HL-60 (cell line): ENCODE data around the gene ARSK.

Source experiments
- CTCF ChIP-seq: IDR thresholded peaks from one replicate; pipeline ENCODE4 v1.5.1; 2011; ENCODE audit warnings: low read length, control low read depth, inconsistent platforms; ENCODE audit not compliant: insufficient read depth
- GABPA ChIP-seq: IDR thresholded peaks from 2 replicates; pipeline ENCODE4 v1.6.1; 2012; ENCODE audit warnings: low read depth
- TF ChIP-seq, protein P1 (sequence below): IDR thresholded peaks from 2 replicates; pipeline ENCODE4 v1.6.1; 2012; ENCODE audit warnings: low read depth; ENCODE audit not compliant: insufficient replicate concordance

DNA sequence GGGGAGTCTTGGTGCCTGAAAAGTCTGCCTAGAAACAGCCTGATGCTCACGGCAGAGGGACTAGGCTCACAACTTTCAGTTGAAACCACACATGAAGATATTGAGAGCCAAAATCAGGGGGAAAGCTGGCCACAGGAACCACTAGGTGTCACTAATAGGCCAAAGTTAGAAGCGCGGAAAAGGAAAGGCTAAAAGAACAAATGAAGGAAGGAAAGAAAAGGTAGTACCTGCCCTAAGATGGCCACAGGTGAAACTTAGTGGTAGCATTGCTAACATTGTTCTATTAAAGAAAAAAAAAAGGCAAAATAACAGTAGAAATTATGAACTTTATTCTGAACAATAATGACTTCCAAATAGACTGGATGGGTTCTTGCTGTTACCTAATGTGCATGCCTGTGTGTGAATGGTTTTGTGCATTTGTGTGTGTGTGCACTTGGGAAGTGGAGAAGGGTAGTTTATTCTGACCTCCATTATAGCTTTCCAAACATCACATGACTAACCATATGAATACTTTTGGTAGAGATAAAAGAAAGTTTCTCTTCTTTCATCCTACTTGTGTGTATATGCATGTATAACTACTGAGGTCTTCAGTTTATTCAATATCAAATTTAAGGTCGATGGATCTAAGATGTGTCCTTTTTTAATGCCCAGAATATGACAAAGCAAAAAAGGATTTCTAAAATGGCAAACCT lies 89.6 kb downstream of the ARSK start:
- TF ChIP-seq, protein P1, sequence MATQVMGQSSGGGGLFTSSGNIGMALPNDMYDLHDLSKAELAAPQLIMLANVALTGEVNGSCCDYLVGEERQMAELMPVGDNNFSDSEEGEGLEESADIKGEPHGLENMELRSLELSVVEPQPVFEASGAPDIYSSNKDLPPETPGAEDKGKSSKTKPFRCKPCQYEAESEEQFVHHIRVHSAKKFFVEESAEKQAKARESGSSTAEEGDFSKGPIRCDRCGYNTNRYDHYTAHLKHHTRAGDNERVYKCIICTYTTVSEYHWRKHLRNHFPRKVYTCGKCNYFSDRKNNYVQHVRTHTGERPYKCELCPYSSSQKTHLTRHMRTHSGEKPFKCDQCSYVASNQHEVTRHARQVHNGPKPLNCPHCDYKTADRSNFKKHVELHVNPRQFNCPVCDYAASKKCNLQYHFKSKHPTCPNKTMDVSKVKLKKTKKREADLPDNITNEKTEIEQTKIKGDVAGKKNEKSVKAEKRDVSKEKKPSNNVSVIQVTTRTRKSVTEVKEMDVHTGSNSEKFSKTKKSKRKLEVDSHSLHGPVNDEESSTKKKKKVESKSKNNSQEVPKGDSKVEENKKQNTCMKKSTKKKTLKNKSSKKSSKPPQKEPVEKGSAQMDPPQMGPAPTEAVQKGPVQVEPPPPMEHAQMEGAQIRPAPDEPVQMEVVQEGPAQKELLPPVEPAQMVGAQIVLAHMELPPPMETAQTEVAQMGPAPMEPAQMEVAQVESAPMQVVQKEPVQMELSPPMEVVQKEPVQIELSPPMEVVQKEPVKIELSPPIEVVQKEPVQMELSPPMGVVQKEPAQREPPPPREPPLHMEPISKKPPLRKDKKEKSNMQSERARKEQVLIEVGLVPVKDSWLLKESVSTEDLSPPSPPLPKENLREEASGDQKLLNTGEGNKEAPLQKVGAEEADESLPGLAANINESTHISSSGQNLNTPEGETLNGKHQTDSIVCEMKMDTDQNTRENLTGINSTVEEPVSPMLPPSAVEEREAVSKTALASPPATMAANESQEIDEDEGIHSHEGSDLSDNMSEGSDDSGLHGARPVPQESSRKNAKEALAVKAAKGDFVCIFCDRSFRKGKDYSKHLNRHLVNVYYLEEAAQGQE, result no peak
- TF ChIP-seq CTCF (no peak), GABPA (no peak)
